K562 (cell line): Measurements from ENCODE around the gene RALGAPB. TPM values are rescaled to one million over a fixed set of nuclear protein-coding genes. Genes with fewer than 3 reads are reported as not detected.
A peak's percentile ranks its signal among the peaks of the same experiment; 100 is the strongest.

Experiments
- ARID1B ChIP-seq: fragments of 450-650 bp; IDR thresholded peaks from 2 replicates; pipeline ENCODE4 v1.6.1; 2016; ENCODE audit warnings: antibody characterized with exemption, mild to moderate bottlenecking, inconsistent platforms
- CBFA2T3 ChIP-seq: fragments of 450-650 bp; IDR thresholded peaks from 2 replicates; pipeline ENCODE4 v1.6.1; 2017
- EZH2 ChIP-seq: IDR thresholded peaks from 2 replicates; pipeline ENCODE4 v1.6.1; 2012; ENCODE audit warnings: low read depth, mild to moderate bottlenecking, inconsistent platforms, low read length, borderline replicate concordance
- FOS ChIP-seq: IDR thresholded peaks from 3 replicates; pipeline ENCODE4 v1.6.1; 2011; ENCODE audit not compliant: insufficient read length; ENCODE audit errors: extremely low read depth
- FOXP4 ChIP-seq: sonication (generic); formaldehyde crosslinking; IDR thresholded peaks from 2 replicates; pipeline ENCODE4 v1.8.0; 2022; ENCODE audit warnings: mild to moderate bottlenecking, missing genetic modification reagents, borderline replicate concordance
- JUND ChIP-seq, 2 experiments: IDR thresholded peaks; 2 replicates in 1 of 2; 3 replicates in 1 of 2; pipeline ENCODE4 v1.6.1; 2011; ENCODE audit warnings: borderline replicate concordance in 2 of 2, low read depth in 2 of 2, low read length in 2 of 2, improper control_type of control experiment in 1 of 2, missing biosample characterization in 1 of 2, missing genetic modification characterization in 1 of 2, missing genetic modification reagents in 1 of 2
- KHSRP ChIP-seq: fragments of 450-650 bp; IDR thresholded peaks from 2 replicates; pipeline ENCODE4 v1.6.1; 2017
- KLF16 ChIP-seq: IDR thresholded peaks from 2 replicates; pipeline ENCODE4 v1.6.1; 2016; ENCODE audit warnings: antibody characterized with exemption
- MAFK ChIP-seq: IDR thresholded peaks from 2 replicates; pipeline ENCODE4 v1.6.1; 2011; ENCODE audit warnings: low read length, improper control_type of control experiment
- MEIS2 ChIP-seq: fragments of 450-650 bp; IDR thresholded peaks from 2 replicates; pipeline ENCODE4 v1.6.1; 2014; ENCODE audit warnings: mild to moderate bottlenecking; ENCODE audit not compliant: partially characterized antibody
- NELFE ChIP-seq: IDR thresholded peaks from 2 replicates; pipeline ENCODE4 v1.6.1; 2011; ENCODE audit warnings: mild to moderate bottlenecking; ENCODE audit not compliant: insufficient read depth, insufficient read length
- NR4A1 ChIP-seq, 2 experiments: fragments of 250-450 bp in 1 of 2; fragments of 450-650 bp in 1 of 2; sonication (Bioruptor Pico) in 1 of 2; IDR thresholded peaks; 2 replicates each; pipeline versions ENCODE4 v1.4.0 to v1.6.1; 2016 to 2020; ENCODE audit warnings: mild to moderate bottlenecking in 2 of 2, missing compliant biosample characterization in 1 of 2, missing genetic modification characterization in 1 of 2, moderate library complexity in 1 of 2
- POU5F1 ChIP-seq: fragments of 150-350 bp; IDR thresholded peaks from 2 replicates; pipeline ENCODE4 v1.6.1; 2014; ENCODE audit warnings: borderline replicate concordance, low read length, low read depth, mild to moderate bottlenecking; ENCODE audit not compliant: partially characterized antibody
- RNF2 ChIP-seq: sonication (generic); IDR thresholded peaks from 2 replicates; pipeline ENCODE4 v1.6.1; 2016
- SUPT5H ChIP-seq: fragments of 450-650 bp; IDR thresholded peaks from 2 replicates; pipeline ENCODE4 v1.6.1; 2016
- polyA plus RNA-seq, 8 experiments: library from polyadenylated mRNA; depleted of rRNA in 4 of 8; stranded (reverse) in 5 of 8; unstranded in 3 of 8; fragments of >200 nt; fragmentation: Nextera tagmentation in 2 of 8; fragmentation: Illumina TruSeq in 1 of 8; extraction: Ambion mirVana in 2 of 8; extraction: Trizol in 1 of 8; gene quantifications; 2 replicates each; pipeline versions ENCODE4 v1.2.1 to v1.2.3, GENCODE V29; 2011 to 2014; ENCODE audit warnings: inconsistent platforms in 1 of 8, missing spikeins in 1 of 8
- total RNA-seq, 7 experiments: library from RNA; depleted of rRNA in 6 of 7; stranded (reverse); fragments of >200 nt in 6 of 7; fragmentation: Illumina TruSeq in 2 of 7; extraction: Trizol in 2 of 7; gene quantifications; 2 replicates each; pipeline versions ENCODE4 v1.2.1 to v1.2.3, GENCODE V29; 2011 to 2021; ENCODE audit warnings: low replicate concordance in 1 of 7
- TF ChIP-seq, protein P1 (sequence below): fragments of 450-650 bp; IDR thresholded peaks from 2 replicates; pipeline ENCODE4 v1.6.1; 2018; ENCODE audit not compliant: partially characterized antibody
- TF ChIP-seq, protein P2 (sequence below), 2 experiments: fragments of 450-650 bp; IDR thresholded peaks; 2 replicates each; pipeline ENCODE4 v1.6.1; 2018; ENCODE audit warnings: mild to moderate bottlenecking in 2 of 2, low read depth in 1 of 2; ENCODE audit not compliant: partially characterized antibody in 2 of 2

RALGAPB gene
- total and polyA plus RNA-seq, 9 of the 15 experiments (the other 6 are each of a cell fraction or from before 2014, with no cell fraction given), result 4.3 to 25.6 (median 13.6) TPM

DNA sequence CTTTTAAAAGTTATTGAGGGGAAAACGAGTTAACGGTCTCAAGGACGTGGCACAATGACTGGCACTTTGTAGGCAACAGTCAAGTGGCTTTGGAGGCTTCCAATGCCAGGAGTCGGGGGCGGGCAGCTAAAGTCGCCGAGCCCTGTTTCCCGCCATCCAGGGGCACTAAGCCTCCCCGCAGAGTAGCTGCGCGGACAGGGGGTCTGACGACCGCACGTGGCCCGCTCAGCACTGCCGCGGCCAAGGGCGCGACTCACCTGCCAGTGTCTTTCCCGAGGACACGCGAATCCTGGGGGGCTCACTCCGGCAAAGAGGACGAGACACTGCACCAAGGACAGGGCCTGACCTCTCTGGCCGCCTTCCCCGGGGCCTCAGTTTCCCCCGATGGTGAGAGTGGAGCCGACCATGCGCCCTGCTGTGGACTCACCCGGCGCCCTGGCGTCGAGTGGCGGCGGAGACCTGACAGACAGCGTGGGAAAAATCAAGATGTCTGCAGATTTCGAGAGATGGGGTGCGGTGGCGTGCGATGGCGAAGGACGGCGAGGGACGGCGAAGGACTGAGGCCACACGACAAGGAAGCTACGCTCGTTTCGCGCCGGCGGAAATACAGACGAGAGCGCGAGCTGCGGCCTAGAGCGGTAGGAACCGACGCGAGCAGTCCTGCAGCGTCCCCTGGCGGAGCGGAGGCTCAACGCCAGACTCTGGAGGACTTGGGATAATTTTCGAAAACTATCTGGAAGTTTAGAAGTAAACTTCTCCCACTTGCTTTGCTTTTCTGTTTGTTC, 37.7 kb upstream of the RALGAPB start, which contains the start of gene SNHG17 (continued):
- TF ChIP-seq ARID1B, result peak; percentile 44
- TF ChIP-seq RNF2, result peak; percentile 85
- TF ChIP-seq MEIS2, result no peak
- no peak for TF ChIP-seq FOS
- TF ChIP-seq, protein P1, sequence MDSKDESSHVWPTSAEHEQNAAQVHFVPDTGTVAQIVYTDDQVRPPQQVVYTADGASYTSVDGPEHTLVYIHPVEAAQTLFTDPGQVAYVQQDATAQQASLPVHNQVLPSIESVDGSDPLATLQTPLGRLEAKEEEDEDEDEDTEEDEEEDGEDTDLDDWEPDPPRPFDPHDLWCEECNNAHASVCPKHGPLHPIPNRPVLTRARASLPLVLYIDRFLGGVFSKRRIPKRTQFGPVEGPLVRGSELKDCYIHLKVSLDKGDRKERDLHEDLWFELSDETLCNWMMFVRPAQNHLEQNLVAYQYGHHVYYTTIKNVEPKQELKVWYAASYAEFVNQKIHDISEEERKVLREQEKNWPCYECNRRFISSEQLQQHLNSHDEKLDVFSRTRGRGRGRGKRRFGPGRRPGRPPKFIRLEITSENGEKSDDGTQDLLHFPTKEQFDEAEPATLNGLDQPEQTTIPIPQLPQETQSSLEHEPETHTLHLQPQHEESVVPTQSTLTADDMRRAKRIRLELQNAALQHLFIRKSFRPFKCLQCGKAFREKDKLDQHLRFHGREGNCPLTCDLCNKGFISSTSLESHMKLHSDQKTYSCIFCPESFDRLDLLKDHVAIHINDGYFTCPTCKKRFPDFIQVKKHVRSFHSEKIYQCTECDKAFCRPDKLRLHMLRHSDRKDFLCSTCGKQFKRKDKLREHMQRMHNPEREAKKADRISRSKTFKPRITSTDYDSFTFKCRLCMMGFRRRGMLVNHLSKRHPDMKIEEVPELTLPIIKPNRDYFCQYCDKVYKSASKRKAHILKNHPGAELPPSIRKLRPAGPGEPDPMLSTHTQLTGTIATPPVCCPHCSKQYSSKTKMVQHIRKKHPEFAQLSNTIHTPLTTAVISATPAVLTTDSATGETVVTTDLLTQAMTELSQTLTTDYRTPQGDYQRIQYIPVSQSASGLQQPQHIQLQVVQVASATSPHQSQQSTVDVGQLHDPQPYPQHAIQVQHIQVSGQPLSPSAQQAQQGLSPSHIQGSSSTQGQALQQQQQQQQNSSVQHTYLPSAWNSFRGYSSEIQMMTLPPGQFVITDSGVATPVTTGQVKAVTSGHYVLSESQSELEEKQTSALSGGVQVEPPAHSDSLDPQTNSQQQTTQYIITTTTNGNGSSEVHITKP, result no peak
- TF ChIP-seq FOXP4 (CRISPR knock-in tag), result peak; percentile 80; the same call in 1 of the 2 replicates
- peak; percentile 81 for TF ChIP-seq JUND (IDR thresholded peaks at IDR 0.05; ENCODE audit: borderline replicate concordance, low read depth, low read length)
- TF ChIP-seq JUND (tag; IDR thresholded peaks at IDR 0.05; ENCODE audit: borderline replicate concordance, low read depth, low read length), result no peak; the same call in 2 of the 3 replicates
- peak; percentile 79 for TF ChIP-seq KLF16
- no peak for TF ChIP-seq POU5F1
- TF ChIP-seq NR4A1 (CRISPR knock-in tag; IDR thresholded peaks at IDR 0.05), result no peak
- peak; percentile 73; the same call in 1 of the 2 replicates for TF ChIP-seq NR4A1 (tag; IDR thresholded peaks at IDR 0.05)
- no peak for TF ChIP-seq MAFK
- TF ChIP-seq, protein P2, sequence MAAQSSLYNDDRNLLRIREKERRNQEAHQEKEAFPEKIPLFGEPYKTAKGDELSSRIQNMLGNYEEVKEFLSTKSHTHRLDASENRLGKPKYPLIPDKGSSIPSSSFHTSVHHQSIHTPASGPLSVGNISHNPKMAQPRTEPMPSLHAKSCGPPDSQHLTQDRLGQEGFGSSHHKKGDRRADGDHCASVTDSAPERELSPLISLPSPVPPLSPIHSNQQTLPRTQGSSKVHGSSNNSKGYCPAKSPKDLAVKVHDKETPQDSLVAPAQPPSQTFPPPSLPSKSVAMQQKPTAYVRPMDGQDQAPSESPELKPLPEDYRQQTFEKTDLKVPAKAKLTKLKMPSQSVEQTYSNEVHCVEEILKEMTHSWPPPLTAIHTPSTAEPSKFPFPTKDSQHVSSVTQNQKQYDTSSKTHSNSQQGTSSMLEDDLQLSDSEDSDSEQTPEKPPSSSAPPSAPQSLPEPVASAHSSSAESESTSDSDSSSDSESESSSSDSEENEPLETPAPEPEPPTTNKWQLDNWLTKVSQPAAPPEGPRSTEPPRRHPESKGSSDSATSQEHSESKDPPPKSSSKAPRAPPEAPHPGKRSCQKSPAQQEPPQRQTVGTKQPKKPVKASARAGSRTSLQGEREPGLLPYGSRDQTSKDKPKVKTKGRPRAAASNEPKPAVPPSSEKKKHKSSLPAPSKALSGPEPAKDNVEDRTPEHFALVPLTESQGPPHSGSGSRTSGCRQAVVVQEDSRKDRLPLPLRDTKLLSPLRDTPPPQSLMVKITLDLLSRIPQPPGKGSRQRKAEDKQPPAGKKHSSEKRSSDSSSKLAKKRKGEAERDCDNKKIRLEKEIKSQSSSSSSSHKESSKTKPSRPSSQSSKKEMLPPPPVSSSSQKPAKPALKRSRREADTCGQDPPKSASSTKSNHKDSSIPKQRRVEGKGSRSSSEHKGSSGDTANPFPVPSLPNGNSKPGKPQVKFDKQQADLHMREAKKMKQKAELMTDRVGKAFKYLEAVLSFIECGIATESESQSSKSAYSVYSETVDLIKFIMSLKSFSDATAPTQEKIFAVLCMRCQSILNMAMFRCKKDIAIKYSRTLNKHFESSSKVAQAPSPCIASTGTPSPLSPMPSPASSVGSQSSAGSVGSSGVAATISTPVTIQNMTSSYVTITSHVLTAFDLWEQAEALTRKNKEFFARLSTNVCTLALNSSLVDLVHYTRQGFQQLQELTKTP (IDR thresholded peaks at IDR 0.05; ENCODE audit: low read depth in 1 of 2, partially characterized antibody in 2 of 2), result peak in 1 of 2 experiments; percentile 83
- TF ChIP-seq NELFE, result no peak
- peak; percentile 22; the same call in 1 of the 2 replicates for TF ChIP-seq CBFA2T3
- TF ChIP-seq EZH2, result no peak
- TF ChIP-seq KHSRP, result peak; percentile 58
- peak; percentile 99 for TF ChIP-seq SUPT5H
